Activated CD8-positive, alpha-beta T cell treated with anti-CD3 and anti-CD28 coated beads for 36 hours (primary cell): ENCODE measurements around the gene C12orf60. TPM values are rescaled to one million over a fixed set of nuclear protein-coding genes. Genes with fewer than 3 reads are reported as not detected.
A peak's percentile ranks its signal among the peaks of the same experiment; 100 is the strongest.

Experiments used
- ATAC-seq: fragments of 200-7000 bp; cut with Tn5 transposase; one replicate; pipeline ENCODE4 v1.10.0; 2021; ENCODE audit warnings: mild to moderate bottlenecking, moderate library complexity
- CTCF ChIA-PET: fragments of 350-600 bp; sonication (Branson Sonifier 250); formaldehyde crosslinking; loops from one replicate; lab custom pipeline; 2021; ENCODE audit warnings: antibody characterized with exemption; lab: Charles Lee
- POLR2A ChIA-PET: fragments of 350-600 bp; sonication (Branson Sonifier 250); formaldehyde crosslinking; loops from one replicate; lab custom pipeline; 2021; ENCODE audit warnings: antibody characterized with exemption; lab: Charles Lee
- DNase-seq: peaks from one replicate; pipeline ENCODE4 v3.0.0-alpha.2; 2020
- H3K27ac Mint-ChIP-seq: one replicate; pipeline ENCODE4 v1.8.0; 2021; ENCODE audit warnings: mild to moderate bottlenecking, mixed read lengths
- H3K27me3 Mint-ChIP-seq: one replicate; pipeline ENCODE4 v1.8.0; 2021; ENCODE audit warnings: mixed read lengths
- H3K36me3 Mint-ChIP-seq: one replicate; pipeline ENCODE4 v1.8.0; 2021; ENCODE audit warnings: low read depth, mixed read lengths
- H3K4me1 Mint-ChIP-seq: one replicate; pipeline ENCODE4 v1.8.0; 2021; ENCODE audit warnings: low read depth, mixed read lengths
- H3K4me3 Mint-ChIP-seq: one replicate; pipeline ENCODE4 v1.8.0; 2021; ENCODE audit warnings: mild to moderate bottlenecking, moderate library complexity, mixed read lengths
- H3K9me3 Mint-ChIP-seq: one replicate; pipeline ENCODE4 v1.8.0; 2021; ENCODE audit warnings: mixed read lengths
- intact Hi-C: fragments of 100-400 bp; cut with micrococcal nuclease; formaldehyde crosslinking; loops from one replicate; pipeline ENCODE4 v1.10.0; 2022
- total RNA-seq, 2 experiments: library from RNA; stranded (reverse); gene quantifications; one replicate each; pipeline ENCODE4 v1.2.3, GENCODE V29; 2021
- TF ChIP-seq, protein P1 (sequence below): fragments of 200-600 bp; IDR thresholded peaks from one replicate; pipeline ENCODE4 v1.8.0; 2022; ENCODE audit warnings: antibody characterized with exemption, mild to moderate bottlenecking

Gene C12orf60
- total RNA-seq, 2 experiments from 2014 or later, result 3.3 to 4.2 TPM

DNA sequence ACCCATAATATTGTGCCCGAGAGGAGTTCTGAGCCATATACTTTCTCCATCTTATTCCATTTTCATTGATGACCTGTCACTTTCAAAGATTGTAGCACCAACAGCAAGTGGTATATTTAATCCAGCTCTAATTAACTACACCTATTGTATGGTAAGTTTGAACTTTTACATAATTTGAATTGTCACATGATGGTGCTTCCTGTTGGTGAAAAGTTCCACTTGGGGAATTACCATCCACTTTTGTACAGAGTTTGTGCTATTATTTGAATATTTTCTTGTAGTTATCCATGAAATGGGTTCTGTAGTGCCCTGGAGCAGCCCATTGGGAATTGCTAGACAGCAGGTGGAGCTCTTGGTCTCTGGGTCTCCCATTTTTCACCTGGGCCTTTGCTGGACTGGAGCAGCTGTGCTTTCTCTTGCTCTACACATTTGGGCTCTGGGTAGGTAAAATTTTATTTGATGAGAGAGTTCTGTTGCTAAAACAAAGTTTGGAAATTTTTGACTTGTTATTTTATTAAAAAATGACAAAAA lies 7.5 kb downstream of the C12orf60 start:
- Mint-ChIP-seq H3K27ac (peak overlapping the region; percentile 38), H3K4me1 (peaks cover 14% of the 10 kb centered on the region), H3K9me3 (no peaks in the 10 kb centered on the region), H3K4me3 (no peak overlapping the region), H3K27me3 (peaks cover 2% of the 10 kb centered on the region), H3K36me3 (no peaks in the 10 kb centered on the region)
- DNase-seq (no peak), ATAC-seq (peak; percentile 13)
- intact Hi-C loops, result no loop called here
- ChIA-PET CTCF (interaction anchor here (1.2 to 3.1 kb wide), 3 partner anchors 87 to 186 kb away, joined by 4 to 12 read pairs (median 5); no protein-coding TSS in a partner anchor), POLR2A (interaction anchor here (1.1 kb wide), 2 partner anchors 36 to 40 kb away, joined by 3 read pairs; a partner anchor contains a TSS)
- TF ChIP-seq, protein P1, sequence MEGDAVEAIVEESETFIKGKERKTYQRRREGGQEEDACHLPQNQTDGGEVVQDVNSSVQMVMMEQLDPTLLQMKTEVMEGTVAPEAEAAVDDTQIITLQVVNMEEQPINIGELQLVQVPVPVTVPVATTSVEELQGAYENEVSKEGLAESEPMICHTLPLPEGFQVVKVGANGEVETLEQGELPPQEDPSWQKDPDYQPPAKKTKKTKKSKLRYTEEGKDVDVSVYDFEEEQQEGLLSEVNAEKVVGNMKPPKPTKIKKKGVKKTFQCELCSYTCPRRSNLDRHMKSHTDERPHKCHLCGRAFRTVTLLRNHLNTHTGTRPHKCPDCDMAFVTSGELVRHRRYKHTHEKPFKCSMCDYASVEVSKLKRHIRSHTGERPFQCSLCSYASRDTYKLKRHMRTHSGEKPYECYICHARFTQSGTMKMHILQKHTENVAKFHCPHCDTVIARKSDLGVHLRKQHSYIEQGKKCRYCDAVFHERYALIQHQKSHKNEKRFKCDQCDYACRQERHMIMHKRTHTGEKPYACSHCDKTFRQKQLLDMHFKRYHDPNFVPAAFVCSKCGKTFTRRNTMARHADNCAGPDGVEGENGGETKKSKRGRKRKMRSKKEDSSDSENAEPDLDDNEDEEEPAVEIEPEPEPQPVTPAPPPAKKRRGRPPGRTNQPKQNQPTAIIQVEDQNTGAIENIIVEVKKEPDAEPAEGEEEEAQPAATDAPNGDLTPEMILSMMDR, result no peak

DNA sequence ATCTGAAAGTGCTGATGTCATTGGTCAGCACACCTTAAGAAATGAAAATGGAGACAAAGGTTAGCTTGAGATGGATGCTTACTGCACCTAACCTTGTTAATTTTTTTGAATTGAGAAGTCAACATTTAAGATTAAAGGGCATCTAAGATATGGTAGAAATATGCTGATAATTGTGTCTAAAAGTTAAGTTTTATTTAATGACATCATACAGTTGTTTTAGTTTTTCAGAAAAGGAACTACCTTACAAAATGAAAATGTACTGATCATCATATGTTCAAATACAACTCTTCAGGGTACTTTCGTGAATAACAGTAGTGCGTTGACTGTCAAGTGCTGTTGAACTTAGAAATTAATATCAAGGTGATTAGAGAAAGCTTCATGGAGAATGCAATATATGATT lies 8.0 kb downstream of the C12orf60 start:
- Mint-ChIP-seq H3K9me3 (no peaks in the 10 kb centered on the region), H3K27ac (peak overlapping the region; percentile 13), H3K36me3 (no peaks in the 10 kb centered on the region), H3K27me3 (peaks cover 2% of the 10 kb centered on the region), H3K4me1 (peaks cover 14% of the 10 kb centered on the region), H3K4me3 (no peak overlapping the region)
- POLR2A ChIA-PET, result interaction anchor here (1.1 kb wide), 1 partner anchor 37 kb away, joined by 3 read pairs; no protein-coding TSS in a partner anchor
- CTCF ChIA-PET, result interaction anchor here (1.4 to 3.1 kb wide), 2 partner anchors 183 to 185 kb away, joined by 4 to 12 read pairs; no protein-coding TSS in a partner anchor
- ATAC-seq (no peak), DNase-seq (no peak)
- intact Hi-C loops, result no loop called here
- TF ChIP-seq, protein P1, result no peak

DNA sequence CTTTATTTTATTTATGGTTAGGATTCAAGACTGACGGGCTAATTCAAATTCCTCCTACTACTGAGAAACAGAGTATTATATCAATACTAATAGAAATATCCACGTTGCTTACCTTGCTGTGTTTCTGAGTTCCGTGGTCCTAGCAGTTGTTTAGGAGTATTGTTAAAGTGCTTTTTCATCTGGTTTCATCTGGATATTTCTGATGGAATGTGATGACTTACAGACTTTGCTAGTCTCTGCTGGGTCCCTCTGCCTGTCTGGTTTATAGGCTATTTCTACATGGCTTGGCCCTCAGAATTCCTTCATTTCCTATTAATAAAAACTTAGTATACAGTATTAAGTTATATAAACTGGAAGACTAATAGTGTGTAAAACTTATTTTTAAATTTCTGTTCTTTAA lies 10.5 kb downstream of the C12orf60 start, which contains the start of gene SMCO3:
TSS of gene SMCO3 (minus strand) at position 169 of the 400 bp plus-strand sequence. CDS start 7,502 bp downstream, outside the sequence.
- peaks cover 2% of the 10 kb centered on the region for H3K27me3 Mint-ChIP-seq
- no peak within 1 kb of the TSS for H3K27ac Mint-ChIP-seq
- intact Hi-C loops, result no loop called here
- H3K36me3 Mint-ChIP-seq, result no peaks in the 10 kb centered on the region
- no peak within 1 kb of the TSS for H3K4me3 Mint-ChIP-seq
- ChIA-PET POLR2A (no interaction called here), CTCF (no interaction called here)
- peaks cover 17% of the 10 kb centered on the region for H3K4me1 Mint-ChIP-seq
- H3K9me3 Mint-ChIP-seq, result no peaks in the 10 kb centered on the region
- ATAC-seq (no peak), DNase-seq (no peak)
- TF ChIP-seq, protein P1, result no peak

DNA sequence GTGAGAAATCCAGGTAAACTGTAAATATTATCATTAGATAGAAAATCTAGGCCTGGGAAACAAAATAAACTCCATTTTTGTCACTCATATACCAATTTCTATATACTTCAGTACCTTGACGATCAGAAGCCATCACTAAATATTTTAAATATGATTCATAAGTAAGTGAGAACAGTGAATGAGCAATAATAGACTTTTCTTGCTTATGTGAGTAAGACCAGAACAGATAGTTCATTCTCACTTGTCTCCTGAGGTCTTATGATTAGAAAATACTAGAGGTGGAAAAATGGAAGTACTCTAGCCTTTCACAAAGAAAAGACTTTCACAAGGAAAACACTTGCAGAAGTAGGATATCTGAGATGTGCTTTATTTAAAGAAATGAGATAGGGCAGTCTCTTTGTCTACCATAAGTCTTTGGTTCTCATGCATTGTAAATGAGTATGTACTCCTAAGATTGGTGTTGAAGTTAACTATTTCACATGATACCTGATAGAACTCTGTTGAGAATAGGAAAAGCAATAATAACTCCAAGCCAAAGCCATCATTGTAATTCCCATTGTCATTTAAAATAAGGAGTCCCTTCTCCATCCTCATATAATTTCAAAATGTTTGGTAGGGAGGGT lies 20.7 kb downstream of the C12orf60 start:
- Mint-ChIP-seq H3K27me3 (no peaks in the 10 kb centered on the region), H3K4me1 (peaks cover 22% of the 10 kb centered on the region), H3K9me3 (no peaks in the 10 kb centered on the region), H3K36me3 (no peaks in the 10 kb centered on the region), H3K27ac (no peak overlapping the region), H3K4me3 (no peak overlapping the region)
- ChIA-PET POLR2A (no interaction called here), CTCF (interaction anchor here (1.0 to 1.3 kb wide), 4 partner anchors 10 to 638 kb away, joined by 3 to 4 read pairs (median 4); no protein-coding TSS in a partner anchor)
- intact Hi-C loops, result no loop called here
- TF ChIP-seq, protein P1, result no peak
- DNase-seq (no peak), ATAC-seq (peak; percentile 77)

DNA sequence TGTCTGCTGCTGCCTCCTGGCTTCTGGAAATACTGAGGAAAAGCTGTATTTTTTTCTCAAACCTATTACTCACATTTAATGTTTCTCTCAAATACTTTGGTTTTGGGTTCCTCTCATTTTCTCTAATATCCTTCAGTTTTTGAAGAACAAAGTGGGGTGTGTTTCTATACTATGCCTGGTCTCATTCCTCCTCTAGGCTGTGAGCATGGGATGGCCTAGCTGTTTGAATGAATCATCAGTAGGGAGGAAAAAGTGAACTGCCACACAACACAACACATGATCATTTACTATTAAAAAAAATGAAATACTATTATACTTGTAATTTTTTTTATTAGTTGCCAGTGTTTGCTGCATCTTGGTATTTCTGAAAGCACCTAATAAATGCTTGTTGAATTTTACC lies 21.8 kb downstream of the C12orf60 start:
- no peak overlapping the region for H3K4me3 Mint-ChIP-seq
- intact Hi-C loops, result no loop called here
- ATAC-seq (no peak), DNase-seq (no peak)
- no peaks in the 10 kb centered on the region for H3K27me3 Mint-ChIP-seq
- no peaks in the 10 kb centered on the region for H3K36me3 Mint-ChIP-seq
- TF ChIP-seq, protein P1, result no peak
- H3K27ac Mint-ChIP-seq, result no peak overlapping the region
- ChIA-PET CTCF (interaction anchor here (0.6 to 1.3 kb wide), 6 partner anchors 9 to 639 kb away, joined by 3 to 5 read pairs (median 4); no protein-coding TSS in a partner anchor), POLR2A (no interaction called here)
- peaks cover 22% of the 10 kb centered on the region for H3K4me1 Mint-ChIP-seq
- no peaks in the 10 kb centered on the region for H3K9me3 Mint-ChIP-seq
